ENCODE measurements around the gene SAP30L. TPM values are rescaled to one million over a fixed set of nuclear protein-coding genes. Genes with fewer than 3 reads are reported as not detected.

Gene SAP30L
- total and polyA plus RNA-seq, 10 donors, result 17.4 to 43.5 (median 34.0) TPM

DNA sequence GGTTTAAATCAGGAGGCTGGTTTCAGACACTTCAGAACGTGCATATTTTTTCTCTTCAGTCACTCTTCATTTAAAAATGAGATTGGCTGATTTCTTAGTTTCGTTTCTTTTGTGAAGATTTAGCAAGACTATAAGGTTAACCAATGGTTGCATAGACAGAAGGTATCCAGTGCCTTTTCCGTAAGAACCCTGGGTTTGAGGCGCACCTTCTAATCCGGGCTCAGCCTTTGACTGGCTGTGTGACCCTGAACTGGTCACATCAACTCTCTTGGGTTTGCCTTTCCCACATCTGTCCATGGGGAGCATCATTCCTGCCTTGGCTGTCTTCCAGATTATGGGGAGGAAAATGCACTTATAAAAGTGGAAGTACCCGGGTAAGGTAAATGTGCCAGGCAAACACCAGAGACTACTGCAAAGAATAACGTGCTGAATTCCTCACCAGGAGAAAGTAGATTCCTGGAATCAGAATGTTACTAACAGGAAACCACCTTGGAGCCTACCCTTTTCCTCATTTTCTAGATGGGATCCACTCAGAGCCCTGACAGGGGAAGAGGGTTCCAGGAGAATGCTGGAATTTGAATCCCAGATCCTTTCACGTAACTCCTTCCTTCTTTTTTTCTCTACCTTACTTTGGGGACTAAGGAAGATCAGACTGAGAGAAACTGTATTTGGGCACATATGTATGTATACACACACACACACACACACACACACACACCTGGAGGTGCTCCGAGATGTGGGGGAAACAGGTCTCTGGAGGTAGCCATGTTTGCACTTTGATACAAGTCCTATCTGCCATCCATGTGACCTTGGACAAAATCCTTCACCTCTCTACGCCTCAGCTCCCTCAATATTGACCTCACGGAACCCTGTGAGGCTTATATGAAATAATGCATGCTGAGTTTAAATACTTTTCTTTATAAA is 25.4 kb downstream of the SAP30L start:
- no peak for DNase-seq
- H3K27ac ChIP-seq, result no peak overlapping the region

DNA sequence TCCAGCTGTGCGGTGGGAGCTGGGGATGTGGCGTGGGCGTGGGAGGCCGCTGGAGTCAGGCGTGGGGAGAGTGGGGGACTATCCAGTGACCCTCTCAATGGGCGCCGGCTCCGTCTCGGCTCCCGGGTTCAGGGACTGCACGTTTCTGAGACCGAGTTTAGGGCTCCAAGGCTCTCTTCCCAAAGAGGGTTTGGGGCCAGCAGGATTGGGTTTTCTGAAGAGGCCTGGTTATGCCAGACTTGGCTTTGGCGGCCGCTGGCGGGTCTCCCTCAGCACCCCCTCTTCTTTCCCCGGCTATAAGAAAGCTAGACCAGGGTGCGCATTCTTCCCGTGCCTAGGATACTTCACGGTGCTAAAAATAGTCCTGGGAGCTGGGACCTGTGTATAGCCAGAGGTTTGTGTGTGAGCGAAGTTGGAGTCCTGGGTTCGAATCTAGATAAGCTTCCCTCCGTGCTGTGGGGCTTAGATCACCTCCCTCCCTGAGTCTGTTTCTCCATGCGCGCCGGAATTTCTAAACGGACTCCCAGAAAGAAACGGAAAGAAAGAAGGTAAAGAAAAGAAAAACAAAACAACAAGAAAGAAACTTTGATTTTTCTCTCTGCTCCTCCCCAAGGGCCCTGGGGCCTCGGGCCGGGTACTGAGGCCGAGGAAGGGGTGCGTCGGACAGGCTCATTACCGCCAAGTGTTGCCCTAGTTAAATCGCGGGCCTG is 27.2 kb downstream of the SAP30L start:
- H3K4me1 ChIP-seq, result peaks cover 26 to 61% (median 55%) of the 10 kb centered on the region in 6 donors
- 8 to 13% (median 10%) methylated on average over 29 to 35 of the region's 35 CpGs for WGBS, 5 donors
- H3K27me3 ChIP-seq (replicated peaks in 1 of 7), result peaks cover 24 to 100% (median 85%) of the 10 kb centered on the region in 7 donors
- TF ChIP-seq POLR2AphosphoS5 (IDR thresholded peaks at IDR 0.05), result no peak
- no peak for TF ChIP-seq POLR2A (IDR thresholded peaks at IDR 0.05)
- TF ChIP-seq CTCF (IDR thresholded peaks at IDR 0.05 in 8 of 11, conservative IDR thresholded peaks at IDR 0.05 in 3 of 11), result no peak
- no peaks in the 10 kb centered on the region for H3K36me3 ChIP-seq
- intact Hi-C loops (cut with DNase I; ENCODE audit: low total_unique reads), result no loop called here
- H3K9me3 ChIP-seq, result no peaks in the 10 kb centered on the region
- no peak for DNase-seq
- H3K27ac ChIP-seq, result no peak overlapping the region
- H3K4me3 ChIP-seq, result peak overlapping the region in 1 of 8 donors; percentile 30

More for the DNA sequence above, 25.4 kb downstream of the SAP30L start:
- intact Hi-C loops (cut with DNase I; ENCODE audit: low total_unique reads), result no loop called here
- Histone ChIP-seq H3K9me3 (no peaks in the 10 kb centered on the region), H3K4me3 (no peak overlapping the region), H3K36me3 (no peaks in the 10 kb centered on the region), H3K27me3 (replicated peaks in 1 of 7) (peaks cover 13 to 97% (median 67%) of the 10 kb centered on the region in 7 donors), H3K4me1 (peaks cover 12 to 49% (median 39%) of the 10 kb centered on the region in 6 donors)
- TF ChIP-seq CTCF (IDR thresholded peaks at IDR 0.05 in 8 of 11, conservative IDR thresholded peaks at IDR 0.05 in 3 of 11), result no peak
- TF ChIP-seq POLR2A (IDR thresholded peaks at IDR 0.05), result no peak
- no peak for TF ChIP-seq POLR2AphosphoS5 (IDR thresholded peaks at IDR 0.05)
- WGBS, 5 donors, result 25 to 32% (median 27%) methylated on average over 11 of the region's 11 CpGs

GRCh38 chr5:154473581-154474283 is 27.9 kb downstream of the SAP30L start:
- no peak for TF ChIP-seq POLR2A (IDR thresholded peaks at IDR 0.05)
- no peak for TF ChIP-seq POLR2AphosphoS5 (IDR thresholded peaks at IDR 0.05)
- no peak for TF ChIP-seq CTCF (IDR thresholded peaks at IDR 0.05 in 8 of 11, conservative IDR thresholded peaks at IDR 0.05 in 3 of 11)
- H3K4me3 ChIP-seq, result peak overlapping the region in 1 of 8 donors; percentile 30
- H3K9me3 ChIP-seq, result no peaks in the 10 kb centered on the region
- peaks cover 28 to 100% (median 92%) of the 10 kb centered on the region in 7 donors for H3K27me3 ChIP-seq (replicated peaks in 1 of 7)
- no peaks in the 10 kb centered on the region for H3K36me3 ChIP-seq
- H3K27ac ChIP-seq, result no peak overlapping the region
- intact Hi-C loops (cut with DNase I; ENCODE audit: low total_unique reads), result no loop called here
- peaks cover 29 to 68% (median 61%) of the 10 kb centered on the region in 6 donors for H3K4me1 ChIP-seq
- 8 to 15% (median 10%) methylated on average over 39 to 40 of the region's 40 CpGs for WGBS, 5 donors
- DNase-seq, result no peak
